GM08714 (cell line): ENCODE results near the gene SUPT4H1.
"Not testable (repeated sequence)": the region's sequence is repeated elsewhere in the genome, so short reads cannot be mapped to it uniquely, and the experiment has no call there.

ENCODE experiments used
- H3K4me3 ChIP-seq: fragments of 200-500 bp; sonication (Bioruptor generic); 2 replicates; pipeline ENCODE4 v1.5.1; 2014; ENCODE audit warnings: mild to moderate bottlenecking, low read length, inconsistent platforms
- ZNF274 ChIP-seq: IDR thresholded peaks from 2 replicates; pipeline ENCODE4 v1.6.1; 2012; ENCODE audit warnings: mild to moderate bottlenecking, low read depth, low read length

Gene SUPT4H1

GRCh38 chr17:58351831-58352595, at the start of gene SUPT4H1:
TSS of gene SUPT4H1 (minus strand) at chr17:58352201. CDS start at chr17:58352135, 66 bp downstream.
- peak within 1 kb of the TSS; percentile 76 for H3K4me3 ChIP-seq
- no peak for TF ChIP-seq ZNF274

DNA sequence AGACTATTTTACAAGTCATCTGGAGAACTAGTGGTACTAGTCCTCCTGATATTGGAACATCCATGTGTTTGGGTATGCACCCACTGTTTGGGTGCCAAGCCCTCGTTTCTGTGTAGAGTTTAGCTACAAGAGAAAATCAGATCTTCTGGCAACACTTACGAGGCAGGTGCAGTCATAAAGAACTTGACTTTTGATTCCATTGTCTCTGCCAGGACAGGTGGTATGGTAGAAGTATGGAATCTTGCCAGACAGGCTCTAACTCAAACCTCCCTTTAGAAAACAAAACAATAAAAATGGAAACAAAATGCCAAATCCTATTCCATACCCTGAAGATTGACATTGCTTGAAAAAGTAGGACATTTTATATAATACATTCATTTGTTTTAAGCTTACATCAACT, 49.3 kb upstream of the SUPT4H1 start:
- no peak for TF ChIP-seq ZNF274
- no peak overlapping the region for H3K4me3 ChIP-seq

DNA sequence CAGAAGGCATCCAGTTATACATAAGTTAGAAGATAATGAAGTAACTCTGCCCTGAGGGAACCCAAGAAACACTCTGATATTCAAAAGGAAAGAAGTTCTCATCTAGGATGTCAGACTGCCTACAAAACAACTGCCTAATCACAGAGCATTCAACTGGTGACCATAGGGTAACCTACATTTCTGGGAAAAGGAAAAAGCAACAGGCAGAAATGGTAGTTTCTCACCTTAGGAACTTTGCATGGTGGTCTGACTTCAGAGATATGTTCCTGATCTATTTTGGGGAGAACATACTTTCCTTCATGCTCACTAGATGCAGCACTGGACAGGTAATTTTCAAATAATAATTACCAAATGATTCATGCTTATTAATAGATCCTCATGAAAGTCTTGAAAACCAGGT, 48.8 kb upstream of the SUPT4H1 start:
- H3K4me3 ChIP-seq = no peak overlapping the region
- TF ChIP-seq ZNF274 = no peak

DNA sequence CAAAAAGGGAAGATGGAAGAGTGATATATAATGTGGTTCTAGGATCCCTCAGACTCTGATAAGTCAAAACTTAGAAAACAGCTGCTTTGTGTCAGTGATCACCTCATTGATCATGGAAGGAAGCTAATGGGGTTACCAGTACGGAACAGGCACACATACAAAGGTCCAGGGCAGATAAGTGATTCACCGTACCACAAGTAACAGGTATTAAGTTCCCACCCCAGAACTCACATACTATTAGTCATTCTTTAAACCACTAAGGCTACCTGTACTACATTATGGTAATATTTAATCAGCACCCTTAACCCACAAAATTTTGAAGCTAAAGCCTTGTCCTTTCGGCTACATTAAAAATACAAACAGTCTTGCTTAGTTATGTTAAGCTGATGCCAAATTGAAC, 48.0 kb upstream of the SUPT4H1 start:
- no peak for TF ChIP-seq ZNF274
- no peak overlapping the region for H3K4me3 ChIP-seq

DNA sequence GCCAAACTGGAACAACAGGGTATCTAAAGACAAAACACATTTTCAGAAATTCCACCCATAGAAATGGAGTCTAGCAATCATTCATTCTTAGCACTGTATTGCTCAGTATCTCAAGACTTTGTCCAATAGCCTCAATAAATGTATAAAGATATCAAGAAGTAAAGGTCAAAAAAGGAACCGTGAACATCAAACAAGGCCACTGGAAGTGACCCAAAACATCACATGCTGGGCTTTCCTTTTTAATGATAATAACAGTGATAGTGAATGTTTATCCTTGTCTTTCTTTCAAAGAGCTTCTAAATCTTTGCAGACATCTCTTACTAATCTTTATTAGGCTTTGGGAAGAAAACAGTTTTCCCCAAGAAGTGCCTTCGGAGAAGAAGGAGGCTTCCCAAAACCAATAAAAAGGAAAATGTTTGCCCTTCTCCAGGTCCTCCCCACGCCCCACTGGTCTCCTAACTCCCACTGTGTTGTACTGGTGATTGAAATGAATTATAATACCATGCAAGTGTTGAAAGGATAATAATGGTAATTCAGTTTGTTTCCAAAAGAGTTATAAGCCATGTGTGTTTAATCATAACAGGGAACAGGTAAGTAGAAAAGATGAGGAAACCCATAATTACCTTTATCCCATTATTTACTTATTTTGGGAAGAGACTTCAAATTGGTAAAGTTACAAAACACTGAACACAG, 46.7 kb upstream of the SUPT4H1 start:
- H3K4me3 ChIP-seq = no peak overlapping the region
- TF ChIP-seq ZNF274 = no peak

GRCh38 chr17:58397421-58397820, 45.4 kb upstream of the SUPT4H1 start:
- H3K4me3 ChIP-seq = not testable (repeated sequence)

DNA sequence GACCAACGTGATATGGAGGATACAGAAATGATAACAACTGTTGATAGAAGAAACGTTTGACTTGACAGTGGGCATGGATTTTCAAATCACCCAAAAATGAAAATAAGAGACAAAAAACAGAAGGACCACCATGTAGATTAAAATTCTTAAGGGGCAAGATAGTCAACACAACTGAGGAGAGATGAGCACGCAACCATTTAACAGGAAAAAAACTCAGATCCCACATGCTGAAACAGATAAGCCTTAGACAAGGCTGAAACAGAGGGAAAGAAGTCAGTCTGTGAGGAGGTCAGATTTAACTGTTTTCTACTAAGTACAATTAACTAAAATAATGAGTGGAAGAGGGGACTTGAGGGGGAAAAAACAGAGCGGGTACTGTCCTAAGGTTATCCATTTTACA, 44.2 kb upstream of the SUPT4H1 start:
- H3K4me3 ChIP-seq = no peak overlapping the region
- TF ChIP-seq ZNF274 = no peak

GRCh38 chr17:58394534-58395223, 42.7 kb upstream of the SUPT4H1 start:
- TF ChIP-seq ZNF274 = no peak
- no peak overlapping the region for H3K4me3 ChIP-seq

- H3K4me3 ChIP-seq = no peak overlapping the region
- TF ChIP-seq ZNF274 = no peak
These were observed 39.4 kb upstream of the SUPT4H1 start for GRCh38 chr17:58391302-58391984.

GRCh38 chr17:58390884-58391283, 38.9 kb upstream of the SUPT4H1 start:
- no peak overlapping the region for H3K4me3 ChIP-seq
- TF ChIP-seq ZNF274 = no peak

- TF ChIP-seq ZNF274 = no peak
- H3K4me3 ChIP-seq = no peak overlapping the region
These were observed 36.5 kb upstream of the SUPT4H1 start for GRCh38 chr17:58388302-58389190.

- TF ChIP-seq ZNF274 = no peak
- no peak overlapping the region for H3K4me3 ChIP-seq
These were observed 35.8 kb upstream of the SUPT4H1 start for GRCh38 chr17:58387834-58388233.

- no peak for TF ChIP-seq ZNF274
- H3K4me3 ChIP-seq = no peak overlapping the region
These were observed 34.7 kb upstream of the SUPT4H1 start for GRCh38 chr17:58386708-58387107.
